Measurements from ENCODE around the gene SLC8A1.

The SLC8A1 gene

DNA sequence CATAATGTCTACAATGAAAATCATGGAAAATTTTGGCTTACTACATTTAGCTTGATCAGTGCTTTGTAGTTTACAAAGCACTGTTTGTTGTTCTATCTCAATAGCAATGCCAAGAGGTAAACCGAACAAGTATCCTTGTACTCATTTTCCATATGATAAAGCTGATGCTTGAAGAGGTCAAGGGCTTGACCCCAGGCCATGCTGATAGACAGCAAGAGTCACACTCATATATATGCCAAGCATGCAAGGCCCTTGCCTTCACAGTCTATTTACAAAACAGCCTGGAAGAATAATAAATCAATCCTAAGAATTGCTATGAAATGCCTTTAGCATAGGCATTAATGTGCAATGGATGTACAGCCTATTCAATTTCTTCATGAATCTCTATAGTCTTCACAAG, 71.8 kb downstream of the SLC8A1 start:
- no peak for DNase-seq

DNA sequence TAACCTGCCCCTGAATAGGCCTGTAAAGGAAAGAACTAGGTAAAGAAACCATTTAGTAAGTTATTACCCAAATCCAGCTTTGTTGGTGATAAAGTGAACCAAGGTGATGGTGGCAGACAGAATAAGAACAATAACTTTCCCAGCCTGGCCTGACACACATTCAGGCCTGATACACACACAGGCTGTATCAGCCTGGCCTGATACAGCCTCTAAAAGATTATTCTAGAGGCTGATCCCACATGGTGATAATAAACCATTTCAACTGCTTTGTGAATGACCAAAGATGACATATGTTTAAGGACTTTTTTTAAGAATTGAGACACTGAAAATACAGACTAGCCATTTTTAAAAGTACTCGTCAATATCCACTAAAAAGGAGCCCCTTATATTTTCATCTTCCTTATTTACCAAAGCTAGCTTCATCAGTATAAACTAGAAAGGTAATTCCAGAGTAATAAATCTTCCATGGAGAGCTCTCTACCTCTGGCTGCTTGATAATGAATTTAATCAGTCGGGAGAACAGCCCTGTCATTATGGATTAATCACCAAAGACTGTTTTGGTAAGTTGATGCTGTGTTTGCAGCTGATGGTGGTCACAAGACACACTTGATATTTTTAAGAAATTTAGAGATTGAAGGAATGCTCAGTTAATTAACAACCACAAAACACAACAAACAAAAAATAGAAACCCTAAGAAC, 77.2 kb downstream of the SLC8A1 start:
- no peak for DNase-seq

DNA sequence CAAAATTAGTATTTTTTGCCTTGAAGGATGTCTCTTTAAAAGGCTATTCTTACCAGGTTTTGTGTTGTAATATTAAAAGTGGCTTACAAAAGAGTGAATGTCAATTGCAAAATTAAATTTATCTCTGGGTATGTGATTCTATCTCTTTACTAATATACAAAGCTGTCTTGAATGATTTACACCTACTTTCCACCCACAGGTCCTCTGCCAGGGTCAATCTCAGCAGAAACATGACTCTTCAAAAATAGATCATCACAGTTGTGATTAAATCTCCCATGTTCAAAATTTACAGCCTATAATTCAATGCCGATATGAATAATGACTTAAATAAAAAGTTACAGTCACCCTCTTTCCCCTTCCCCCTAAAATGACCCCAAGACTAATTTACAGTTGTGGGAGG, 78.8 kb downstream of the SLC8A1 start:
- DNase-seq: no peak

DNA sequence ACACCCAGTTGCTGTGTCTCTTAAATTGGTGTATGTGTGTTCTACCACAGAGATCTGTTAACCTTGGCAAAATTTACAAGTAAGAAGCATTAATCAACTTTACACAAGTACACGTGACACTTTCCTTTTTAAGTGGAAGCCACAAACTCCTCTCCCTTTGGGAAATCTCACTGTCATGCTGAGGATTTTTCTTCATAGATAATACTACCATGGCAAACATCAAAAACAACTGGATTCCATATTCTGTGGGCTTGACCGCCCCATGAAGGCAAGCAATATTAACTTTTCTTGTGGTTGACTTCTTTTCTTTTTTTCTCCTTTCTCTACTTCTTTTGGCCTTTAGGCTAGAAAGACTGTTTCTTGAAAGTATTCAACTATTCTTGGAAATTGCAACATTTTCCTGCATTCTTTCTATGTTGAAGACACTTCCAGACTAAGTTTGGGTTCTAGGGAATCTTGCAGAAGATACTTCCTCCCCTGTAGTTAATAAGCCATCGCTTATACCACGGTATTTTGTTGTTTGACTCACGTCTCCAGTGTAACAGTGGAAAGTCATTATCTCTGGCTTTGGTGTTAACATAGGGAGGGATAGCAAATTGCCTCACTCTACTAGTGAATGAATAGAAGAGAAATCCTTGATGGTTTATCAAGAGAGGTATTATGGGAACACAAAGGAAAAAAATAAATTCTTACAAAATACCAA, 79.5 kb downstream of the SLC8A1 start:
- no peak for DNase-seq

DNA sequence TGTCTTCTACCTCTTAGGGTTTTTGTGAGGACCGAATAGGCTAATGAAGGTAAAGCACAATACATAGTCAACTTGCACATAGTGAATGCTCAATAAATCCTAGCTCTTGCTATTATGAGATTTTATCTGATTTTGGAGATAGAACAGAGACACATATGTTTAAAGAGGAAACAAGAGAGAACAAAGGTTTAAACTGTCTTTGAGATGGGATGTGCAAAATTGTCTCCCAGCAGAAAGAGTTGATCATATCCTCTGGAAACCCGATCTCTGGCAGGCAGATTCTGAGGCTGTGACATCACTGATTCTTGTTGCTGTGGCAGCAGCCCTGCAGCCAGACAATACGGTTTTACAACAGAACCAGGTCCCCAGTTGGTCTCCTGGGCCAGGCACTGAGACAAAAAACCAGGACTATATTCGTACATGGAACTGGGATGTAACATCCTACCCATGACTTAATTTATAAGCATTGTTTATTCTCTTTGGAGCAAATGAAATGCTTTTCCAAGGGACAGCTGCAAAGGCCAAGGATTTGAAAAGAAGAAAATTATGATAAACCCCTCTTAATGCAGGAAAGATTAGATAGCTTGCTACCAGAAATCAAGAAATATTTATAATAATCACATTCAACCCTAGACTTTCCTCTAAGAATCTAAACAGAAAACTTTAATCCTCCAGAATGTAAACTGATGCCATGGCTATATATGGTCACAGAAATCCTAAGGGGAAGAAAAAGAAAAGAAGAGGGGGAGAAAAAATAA, 80.2 kb downstream of the SLC8A1 start:
- DNase-seq: no peak

DNA sequence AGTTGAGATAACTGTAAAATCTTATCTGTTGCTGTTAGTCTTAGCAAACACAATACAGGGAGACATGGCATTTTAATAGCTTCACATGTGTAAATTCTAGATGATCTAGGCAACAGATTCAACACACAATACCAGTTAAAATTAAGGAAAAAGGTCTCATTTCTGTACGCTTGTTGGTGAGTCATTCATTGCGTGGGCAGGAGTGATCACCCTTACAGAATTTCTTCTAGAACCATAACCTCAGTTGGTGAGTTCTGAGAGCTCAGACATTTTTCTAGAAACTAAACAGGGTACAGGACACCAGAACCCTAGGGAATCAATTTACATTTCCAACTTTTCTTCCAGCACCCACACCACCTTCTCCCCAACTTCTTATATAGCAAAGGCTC, 81.9 kb downstream of the SLC8A1 start:
- no peak for DNase-seq

DNA sequence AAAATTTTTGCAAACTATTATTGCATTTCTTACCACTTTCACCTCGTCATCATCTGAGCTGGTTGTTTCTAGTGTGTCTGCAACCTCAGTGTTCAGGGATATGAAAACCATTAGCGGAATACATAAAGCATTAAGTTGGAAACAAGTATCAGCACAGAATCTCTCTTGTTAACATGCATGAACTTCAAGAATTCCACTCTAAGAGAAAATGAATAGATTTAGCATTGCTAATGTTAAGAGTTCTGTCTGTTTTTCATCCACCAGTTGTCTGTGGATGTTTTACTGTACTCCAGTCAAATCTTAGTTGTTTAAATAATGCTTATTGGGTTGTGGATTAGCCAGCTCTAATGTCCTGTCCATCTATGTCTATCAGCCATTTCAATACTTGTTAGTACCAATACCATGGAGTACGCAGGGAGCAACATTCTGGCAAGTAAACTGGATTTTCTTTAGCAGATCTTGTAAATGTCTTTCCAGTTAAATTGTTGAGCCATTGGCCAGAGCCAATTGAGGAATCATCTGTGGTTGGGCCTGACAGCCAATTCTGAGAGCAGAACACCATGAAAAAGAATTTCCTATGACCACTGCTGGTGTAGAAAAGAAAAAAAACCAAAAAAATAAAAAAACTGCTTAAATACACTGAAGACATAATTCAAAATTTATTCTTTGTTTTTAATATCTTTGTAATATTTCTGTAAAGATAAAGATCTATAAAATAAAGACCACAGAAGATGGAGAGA, 82.5 kb downstream of the SLC8A1 start:
- no peak for DNase-seq

DNA sequence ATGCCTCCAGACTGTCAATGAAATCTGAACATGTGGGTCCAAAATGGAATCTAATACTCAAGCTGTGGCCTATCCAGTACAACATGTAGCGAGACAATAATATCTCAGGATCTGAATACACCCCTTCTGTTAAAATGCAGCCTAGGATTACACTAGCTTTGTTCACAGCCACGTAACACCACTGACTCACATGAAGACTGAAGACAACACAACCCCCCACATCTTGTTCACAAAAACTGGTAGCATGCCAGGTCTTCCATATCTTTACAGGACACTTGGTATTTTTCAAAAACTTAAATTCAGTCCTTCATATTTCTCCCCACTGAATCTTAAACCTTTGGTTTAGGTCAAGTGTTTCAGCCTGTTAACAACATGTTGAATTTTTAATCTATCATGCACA, 84.2 kb downstream of the SLC8A1 start:
- no peak for DNase-seq

DNA sequence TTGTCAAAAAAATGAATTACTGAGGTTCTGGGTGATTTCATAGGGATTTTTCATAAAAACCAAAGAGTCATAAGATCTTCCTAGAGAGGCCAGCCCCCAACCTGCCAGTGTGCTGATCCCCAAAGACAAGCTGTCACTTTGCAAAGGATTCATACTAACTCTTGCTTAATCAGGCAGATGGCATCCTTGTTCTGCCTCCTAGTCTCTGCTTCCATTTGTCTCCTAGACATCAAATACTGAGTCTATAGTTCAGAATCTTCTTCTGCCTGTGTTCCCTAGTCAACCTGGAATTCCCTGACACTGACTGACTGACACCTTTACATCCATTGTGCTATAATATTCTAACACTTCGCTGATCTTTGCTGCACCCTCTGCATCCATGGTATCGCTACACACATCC, 84.9 kb downstream of the SLC8A1 start:
- DNase-seq: no peak

DNA sequence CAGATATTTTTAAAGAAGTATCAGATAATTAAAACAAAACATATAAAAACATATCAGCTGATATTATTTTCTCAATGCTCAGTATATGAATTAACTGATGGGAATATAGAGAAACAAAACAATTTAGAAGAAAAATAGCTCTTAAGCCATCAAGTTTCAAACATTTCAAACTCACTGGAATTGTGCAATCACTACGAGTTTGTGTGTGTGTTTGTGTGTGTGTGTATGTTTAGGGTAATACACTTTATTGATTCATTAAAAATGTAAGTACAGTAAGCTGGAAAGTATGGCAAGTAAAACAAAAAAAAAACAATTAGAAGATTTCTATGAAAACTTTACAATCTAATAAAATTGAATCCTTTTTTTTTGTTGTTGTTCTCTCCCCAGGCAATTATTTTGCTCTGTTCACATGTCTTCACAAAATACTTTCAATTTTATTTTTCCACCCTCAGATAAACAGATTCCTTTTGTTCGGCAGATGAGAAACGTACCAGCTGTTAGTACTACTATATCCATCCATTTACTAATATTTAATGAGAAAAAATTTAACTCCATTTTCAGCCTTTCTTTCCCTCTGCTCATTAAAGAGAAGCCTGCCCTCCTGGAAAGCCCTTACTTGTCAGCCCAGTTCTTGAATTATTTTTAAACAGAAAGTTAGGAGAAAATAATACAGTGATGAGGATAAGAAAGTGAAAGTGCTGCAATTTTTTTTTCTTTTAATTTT, 87.6 kb downstream of the SLC8A1 start:
- no peak for DNase-seq

DNA sequence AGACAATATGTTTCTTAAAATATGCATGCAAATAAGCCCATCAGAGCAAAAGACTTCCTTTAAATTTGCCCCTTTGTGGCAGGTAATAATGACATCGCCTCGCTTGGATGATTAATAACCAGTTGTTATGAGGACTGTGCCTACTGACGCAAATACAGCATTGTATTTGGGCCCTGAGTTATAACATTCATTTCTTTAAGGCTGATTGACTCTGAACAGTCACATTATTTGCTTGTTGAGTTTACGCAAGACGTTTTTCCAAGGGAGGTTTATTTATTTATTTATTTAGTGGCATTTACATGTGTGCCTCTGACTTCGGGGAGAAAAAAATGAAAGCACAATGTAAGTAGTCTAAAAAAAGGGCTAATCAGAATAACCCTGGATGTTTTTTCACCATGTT, 88.3 kb downstream of the SLC8A1 start:
- DNase-seq: no peak

DNA sequence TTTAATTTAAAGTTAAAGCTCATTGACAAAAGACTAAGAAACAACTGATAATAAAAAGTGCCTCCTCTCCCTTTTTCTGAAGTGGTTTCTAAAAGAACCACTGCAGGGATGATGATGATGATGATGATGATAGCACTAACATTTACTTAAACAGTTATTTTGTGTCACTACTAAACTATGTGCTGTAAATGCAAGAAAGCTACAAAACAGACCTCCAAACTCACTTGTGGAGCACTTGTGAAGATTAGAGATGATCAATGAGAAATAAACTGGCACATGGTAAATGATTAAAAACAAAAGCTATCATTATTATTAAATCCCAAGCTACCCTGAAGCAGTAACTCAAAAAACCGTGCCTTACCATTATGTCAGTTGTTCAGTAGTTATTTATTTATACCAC, 88.7 kb downstream of the SLC8A1 start:
- DNase-seq: no peak

DNA sequence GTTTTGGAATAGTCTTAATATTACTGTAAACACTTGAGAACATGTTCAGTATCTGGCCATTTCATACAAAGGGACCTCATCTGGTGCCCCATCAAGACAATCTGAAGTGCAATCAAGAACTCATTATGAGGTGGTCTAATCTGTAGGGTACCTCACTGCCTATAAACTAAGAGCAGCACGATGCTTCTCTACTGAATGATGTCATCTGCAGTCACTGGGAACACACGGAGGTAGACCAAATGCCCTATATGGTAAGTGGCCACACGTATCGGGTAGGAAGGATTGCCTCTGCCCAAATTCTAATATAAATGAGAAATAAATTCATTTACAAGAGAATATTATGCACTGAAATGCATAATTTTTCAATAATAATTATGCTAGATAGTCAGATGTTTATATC, 90.4 kb downstream of the SLC8A1 start:
- DNase-seq: no peak

DNA sequence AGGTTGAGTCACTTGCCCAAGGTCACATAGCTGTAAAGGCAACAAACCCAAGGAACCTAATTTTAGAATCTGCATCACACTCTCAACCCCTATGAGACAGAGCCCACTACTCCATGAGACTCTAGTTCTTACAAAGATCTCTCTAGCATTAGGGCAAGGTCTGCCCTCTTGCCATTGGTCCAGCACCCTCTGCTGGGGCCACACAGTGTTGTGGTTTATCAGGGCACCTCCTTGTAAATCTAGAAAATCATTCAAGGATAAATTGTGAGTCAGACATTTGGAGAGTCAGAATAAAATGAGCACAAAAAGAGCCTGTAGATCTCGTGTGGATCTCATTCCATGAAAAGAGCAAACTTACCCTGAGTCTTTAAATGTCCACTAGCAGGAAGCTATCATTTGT, 91.2 kb downstream of the SLC8A1 start:
- DNase-seq: no peak

DNA sequence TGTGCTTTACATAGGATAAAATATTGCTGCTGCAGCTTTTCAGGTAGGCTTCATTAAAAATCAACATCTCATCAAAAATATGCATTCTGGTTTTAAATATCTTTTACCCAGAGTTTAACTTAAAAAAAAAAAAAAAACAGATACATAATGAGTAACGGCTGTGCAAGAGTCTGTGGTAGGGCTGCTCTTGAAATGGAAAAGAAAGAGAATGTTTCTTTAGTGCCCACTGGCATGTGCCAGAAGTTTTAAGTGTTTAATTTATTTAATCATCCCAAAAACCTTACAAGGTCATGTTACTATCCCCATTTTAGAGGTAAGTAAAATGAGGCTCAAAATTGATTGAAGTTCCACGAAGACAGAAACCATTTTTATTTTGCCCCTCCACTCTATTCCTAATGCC, 92.1 kb downstream of the SLC8A1 start:
- DNase-seq: no peak

DNA sequence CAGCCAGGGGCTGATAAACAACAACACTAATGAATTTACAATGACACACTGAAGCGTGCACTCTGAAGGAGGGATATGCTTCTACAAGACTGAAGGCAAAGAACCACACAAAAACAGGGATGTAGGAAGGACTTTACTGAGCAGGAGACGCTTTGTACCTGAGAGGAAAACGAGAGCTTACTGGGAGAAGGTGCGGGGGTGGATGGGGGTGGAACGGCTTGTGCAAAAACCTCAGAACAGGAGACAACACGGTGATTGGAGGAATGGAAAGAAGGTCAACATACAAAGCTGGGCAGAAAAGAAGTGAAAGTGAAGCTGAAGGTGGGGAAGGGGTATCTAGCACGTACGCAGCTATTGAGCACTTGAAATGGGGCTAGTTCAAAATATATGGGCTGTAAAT, 93.1 kb downstream of the SLC8A1 start:
- no peak for DNase-seq

DNA sequence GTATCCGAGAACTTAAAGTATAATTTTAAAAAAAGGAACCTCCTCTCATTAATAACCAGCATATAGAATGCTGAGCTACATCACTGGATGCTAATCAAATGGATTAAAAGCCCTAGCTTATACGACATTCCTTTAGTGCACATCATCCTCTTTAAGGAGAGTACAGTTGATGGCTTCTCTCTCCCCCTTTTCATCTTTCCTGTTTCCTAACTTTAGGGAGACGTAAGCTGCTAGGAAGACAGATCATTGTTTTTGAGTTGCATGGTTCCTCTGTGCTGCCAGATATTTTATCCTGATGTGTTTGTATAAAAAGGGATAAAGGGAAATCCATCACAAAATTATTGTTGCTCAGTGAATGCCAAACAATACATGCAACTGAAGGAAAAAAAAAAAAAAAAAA, 94.2 kb downstream of the SLC8A1 start:
- DNase-seq: no peak

DNA sequence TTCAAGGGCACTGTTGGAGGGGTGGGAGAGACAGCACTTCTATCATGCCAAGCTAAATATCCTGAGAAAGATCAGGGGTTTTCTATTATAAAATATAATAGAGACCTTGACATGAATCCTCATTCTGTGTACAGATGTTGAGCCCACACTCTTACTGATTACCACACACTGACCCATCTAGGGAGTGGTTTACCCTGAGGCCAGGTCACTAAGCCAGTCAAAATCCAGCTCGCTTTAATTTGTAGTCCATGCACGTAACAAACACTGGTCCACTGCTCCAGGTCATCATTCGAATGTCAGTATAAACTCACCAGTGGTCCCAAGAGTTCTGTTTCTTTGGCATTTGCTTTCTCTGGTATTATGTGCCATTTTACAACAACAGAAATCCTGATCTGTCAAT, 96.4 kb downstream of the SLC8A1 start:
- no peak for DNase-seq

DNA sequence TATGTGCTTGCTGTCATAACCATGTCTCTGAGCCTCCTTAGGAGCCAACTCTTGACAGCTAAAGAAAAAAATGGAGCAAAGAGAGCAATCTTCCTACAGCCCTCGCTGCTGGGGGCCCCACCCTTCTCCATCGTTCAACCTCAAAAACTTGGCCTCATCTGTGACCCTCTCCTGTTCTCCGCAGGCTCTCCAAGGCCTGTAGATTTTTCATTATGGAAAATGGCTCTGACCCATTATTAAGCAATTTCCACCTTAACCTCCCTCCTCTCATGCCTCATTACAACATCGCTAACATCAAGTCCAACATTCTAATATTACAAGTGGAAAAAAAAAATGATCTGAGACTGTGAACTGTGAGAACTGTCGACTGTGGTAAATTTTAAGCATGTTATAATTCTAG, 98.7 kb downstream of the SLC8A1 start:
- DNase-seq: no peak

DNA sequence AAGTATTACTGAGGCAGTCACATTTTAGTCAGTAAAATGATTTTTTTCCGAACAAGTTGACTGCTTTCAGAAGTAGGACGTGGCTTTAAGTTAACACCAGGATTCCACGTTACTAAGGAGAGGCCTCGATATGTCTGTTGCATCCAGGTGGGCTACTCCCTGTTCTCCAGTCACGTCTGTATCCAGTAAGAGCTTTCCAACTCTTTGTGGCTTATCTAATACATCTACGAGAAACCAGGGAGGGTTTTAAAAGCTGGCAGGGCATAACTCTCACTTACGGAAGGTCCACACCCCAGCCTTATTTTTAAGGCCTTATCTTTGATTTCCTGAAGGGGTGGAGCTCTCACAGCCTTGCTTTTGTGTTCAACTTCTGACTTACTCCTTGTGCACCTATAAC, 99.2 kb downstream of the SLC8A1 start:
- no peak for DNase-seq

DNA sequence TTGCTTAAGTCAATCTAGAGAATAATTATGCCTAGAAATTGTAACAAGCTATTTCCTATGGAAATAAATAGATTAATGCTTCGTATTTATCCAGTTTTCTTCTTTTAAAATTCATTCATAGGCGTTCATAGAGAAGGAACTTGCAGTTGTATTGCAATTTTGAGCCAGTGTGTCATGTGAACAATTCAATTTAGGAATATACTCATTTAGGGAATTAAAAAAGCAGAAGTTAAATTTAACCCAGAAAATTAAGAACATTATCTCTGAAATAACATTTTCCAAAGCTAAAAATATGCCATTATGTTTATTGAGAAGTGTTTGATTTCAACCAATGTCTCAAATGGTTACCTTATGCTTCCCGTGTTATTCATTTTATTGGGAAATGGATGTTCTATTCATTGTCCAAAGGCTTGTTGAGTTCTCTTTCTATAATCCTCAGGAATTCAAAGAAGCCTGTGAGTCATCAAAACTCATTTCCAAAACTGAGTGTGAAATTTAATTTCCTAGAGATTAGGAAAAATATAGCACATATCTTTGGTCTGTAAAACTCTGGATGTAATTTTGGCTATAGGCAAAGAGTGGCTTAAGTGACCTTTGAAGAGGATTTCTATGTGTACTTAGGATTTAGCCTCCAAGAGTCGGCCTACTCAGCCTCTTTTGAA, 99.7 kb downstream of the SLC8A1 start:
- DNase-seq: no peak

DNA sequence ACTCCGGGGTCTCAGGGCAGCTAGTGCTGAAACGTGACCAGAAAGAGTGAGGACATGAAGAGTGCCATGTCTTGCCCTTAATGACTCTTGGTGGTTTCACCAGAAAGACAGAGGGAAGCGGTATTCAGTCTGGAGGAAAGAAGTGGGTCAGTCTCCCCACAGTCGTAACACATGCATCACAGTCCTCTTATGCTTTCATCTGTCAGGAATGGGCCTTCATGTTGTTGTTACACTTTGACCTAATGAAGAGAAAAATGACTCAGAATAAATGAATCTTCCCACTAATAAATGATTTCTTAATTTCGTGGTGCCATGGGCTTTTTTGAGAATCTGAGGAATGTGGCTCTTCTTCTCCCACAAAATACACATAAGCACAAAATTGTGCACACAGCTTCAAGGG, 103.2 kb downstream of the SLC8A1 start:
- no peak for DNase-seq

Data from GDM1 (cell line).